ENCODE results near the gene ZNF74.
"Not testable (repeated sequence)": the region's sequence is repeated elsewhere in the genome, so short reads cannot be mapped to it uniquely, and the experiment has no call there.

The ZNF74 gene

GRCh38 chr22:20376983-20377382, 17.0 kb upstream of the ZNF74 start:
- not testable (repeated sequence) for DNase-seq

- no peak for DNase-seq
Measured at GRCh38 chr22:20378110-20378509, 15.8 kb upstream of the ZNF74 start.

GRCh38 chr22:20378684-20379083, 15.3 kb upstream of the ZNF74 start:
- DNase-seq, result not testable (repeated sequence)

- no peak for DNase-seq
Measured at GRCh38 chr22:20380486-20380885, 13.5 kb upstream of the ZNF74 start.

- no peak for DNase-seq
Measured at GRCh38 chr22:20383538-20383937, 10.4 kb upstream of the ZNF74 start.

- DNase-seq, result no peak
Measured at GRCh38 chr22:20384171-20384570, 9.8 kb upstream of the ZNF74 start.

DNA sequence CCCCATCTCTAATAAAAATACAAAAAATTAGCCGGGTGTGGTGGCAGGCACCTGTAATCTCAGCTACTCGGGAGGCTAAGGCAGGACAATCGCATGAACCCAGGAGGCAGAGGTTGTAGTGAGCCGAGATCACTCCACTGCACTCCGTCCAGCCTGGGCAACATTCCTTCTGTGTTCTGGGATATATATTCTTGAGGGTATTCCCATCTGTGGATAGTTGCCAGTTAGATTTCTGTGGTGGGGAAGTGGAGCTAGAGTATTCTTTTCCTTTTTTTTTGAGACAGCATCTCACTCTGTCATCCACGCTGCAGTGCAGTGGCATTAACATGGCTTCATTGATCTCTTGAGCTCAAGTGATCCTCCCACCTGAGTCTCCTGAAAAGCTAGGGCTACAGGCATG, 9.1 kb upstream of the ZNF74 start:
- DNase-seq, result no peak

- DNase-seq, result no peak
Measured at GRCh38 chr22:20386336-20386735, 7.6 kb upstream of the ZNF74 start.

DNA sequence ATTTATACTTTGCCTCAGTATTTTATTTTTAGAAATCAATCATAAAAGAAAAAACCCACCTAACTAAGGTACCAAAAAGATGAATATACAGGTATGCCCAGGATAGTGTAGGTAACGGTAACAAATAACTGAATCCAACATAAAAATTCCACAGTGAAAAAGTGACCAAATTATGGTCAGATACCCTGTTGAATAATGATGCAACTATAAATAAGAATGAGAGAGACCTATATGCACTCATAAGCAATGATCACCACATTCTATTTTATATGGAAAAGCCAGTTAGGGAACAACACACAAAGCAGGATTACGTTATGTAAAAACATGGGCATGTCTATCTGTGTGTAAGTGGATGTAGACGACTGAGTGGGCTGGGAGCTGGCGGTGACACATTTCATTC, 7.0 kb upstream of the ZNF74 start:
- no peak for DNase-seq

DNA sequence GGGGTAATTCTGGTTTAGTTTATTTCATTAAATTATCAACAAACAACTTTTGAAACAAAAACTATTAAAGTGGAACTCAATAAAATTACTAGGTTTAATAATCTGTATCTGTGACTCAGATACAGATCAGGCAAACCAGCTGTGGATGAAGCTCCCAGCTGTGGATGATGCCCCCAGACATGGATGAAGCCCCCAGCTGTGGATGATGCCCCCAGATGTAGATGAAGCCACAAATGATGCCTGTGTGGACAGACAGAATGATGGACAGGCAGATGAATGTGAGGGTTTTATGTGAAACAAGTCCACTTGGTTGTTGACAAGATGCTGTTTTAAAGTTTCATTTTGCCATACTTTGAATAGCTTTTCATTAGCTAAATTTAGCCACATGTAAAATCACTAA, 5.8 kb upstream of the ZNF74 start:
- DNase-seq, result no peak

DNA sequence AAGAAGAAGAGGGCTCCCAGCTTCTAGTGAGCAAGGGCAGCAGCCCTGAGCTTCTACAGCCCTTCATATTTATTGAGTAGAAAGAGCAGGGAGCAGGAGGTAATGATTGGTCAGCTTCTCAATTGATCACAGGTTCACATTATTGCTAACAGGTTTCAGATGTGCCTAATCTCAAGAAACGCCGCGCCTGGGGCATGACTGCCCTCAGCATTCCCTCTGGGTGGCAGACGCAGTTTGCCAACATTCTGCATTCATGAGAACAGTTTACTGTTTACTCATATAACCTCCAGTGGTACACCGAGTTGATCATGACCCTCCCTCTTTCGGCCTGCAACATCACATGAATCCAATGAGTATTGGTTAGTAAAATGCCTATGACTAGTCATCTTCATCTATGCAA, 4.7 kb upstream of the ZNF74 start:
- no peak for DNase-seq

DNA sequence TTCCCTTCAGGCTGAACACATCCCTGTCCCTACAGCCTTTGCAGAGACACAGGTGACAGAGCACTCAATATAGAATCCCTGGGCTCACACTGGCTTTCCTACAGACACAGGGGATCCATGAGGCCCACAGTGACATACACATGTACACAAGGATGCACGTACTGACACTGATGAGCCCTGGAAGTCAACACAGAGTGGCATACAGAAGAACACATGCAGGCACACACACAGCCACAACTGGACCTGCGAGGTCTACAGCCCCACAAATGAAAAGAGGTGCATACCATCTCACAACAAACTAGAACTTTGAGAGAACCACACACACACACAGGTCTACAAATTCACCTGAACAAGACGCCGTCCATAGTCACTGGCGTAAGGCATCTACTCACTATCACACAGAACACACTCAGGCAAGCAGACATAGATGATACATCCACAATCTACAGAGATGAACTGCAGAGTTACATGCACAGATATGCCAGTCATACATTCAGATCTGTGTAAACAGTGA, 3.5 kb upstream of the ZNF74 start:
- no peak for DNase-seq

GRCh38 chr22:20391222-20391621, 2.7 kb upstream of the ZNF74 start:
- no peak for DNase-seq

DNA sequence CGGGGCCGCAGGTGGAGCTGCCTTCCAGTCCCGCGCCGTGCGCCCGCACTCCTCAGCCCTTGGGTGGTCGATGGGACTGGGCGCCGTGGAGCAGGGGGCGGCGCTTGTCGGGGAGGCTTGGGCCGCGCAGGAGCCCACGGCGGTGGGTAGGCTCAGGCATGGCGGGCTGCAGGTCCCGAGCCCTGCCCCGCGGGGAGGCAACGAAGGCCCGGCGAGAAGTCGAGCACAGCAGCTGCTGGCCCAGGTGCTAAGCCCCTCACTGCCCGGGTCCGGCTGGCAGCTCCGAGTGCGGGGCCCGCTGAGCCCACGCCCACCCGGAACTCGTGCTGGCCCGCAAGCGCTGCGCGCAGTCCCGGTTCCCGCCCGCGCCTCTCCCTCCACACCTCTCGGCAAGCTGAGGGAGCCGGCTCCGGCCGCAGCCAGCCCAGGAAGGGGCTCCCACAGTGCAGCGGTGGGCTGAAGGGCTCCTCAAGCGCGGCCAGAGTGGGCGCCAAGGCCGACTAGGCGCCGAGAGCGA, 1.5 kb upstream of the ZNF74 start:
- DNase-seq, result not testable (repeated sequence)

DNA sequence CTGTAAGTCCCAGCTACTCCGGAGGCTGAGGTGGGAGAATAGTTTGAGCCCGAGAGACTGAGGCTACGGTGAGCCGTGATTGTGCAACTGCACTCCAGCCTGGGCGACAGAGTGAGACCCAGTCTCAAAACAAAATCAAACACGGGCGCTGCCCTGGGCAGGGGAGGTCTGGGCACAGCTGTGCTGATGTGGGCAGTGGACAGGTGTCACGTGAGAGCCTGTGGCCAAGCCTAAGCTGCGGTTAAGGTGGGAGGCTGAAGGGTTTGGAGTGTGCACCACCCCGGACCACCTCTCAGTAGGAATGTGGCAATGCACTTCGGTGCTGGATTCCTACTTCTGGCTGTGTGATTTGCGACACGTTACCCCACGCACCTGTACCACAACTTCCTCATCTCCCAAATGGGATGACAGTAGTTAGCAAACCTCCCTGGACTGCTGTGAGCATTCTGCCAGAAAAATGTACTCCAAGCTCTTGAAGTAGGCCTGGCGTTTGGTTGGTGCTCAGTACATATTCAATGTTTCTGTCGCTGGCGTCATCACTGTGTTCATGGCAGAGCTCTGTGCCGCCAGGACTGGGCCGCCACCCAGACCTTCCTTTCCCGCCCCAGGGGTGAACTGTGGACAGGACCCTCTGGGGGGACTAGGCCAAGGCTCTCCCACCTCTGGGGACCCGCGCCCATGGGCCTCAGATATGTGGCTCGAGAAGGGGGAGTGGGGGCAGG, 807 bp upstream of the ZNF74 start:
- DNase-seq, result no peak

- DNase-seq, result no peak
Measured at GRCh38 chr22:20395181-20395906, 1.4 kb downstream of the ZNF74 start.

DNA sequence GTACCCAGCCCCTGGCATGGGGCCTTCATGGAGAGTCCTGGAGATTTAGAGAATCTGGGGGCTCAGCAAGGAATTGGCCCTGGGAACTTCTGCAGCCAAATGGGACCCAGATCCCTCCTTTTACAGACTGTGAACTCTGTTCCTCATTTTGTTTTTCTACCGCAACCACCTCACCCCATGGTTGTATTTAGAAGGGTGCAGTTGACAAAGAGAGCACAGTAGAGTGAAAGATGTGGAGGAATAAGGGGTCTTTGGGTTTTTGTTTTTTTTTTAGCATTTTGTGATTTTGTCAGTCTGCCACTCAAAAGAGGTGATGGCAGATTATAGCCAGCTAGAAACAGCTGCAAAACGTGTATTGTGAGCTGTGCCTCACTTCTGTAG, 1.9 kb downstream of the ZNF74 start:
- no peak for DNase-seq

- DNase-seq, result no peak
Measured at GRCh38 chr22:20396639-20397038, 2.7 kb downstream of the ZNF74 start.

- DNase-seq, result no peak
Measured at GRCh38 chr22:20397498-20397897, 3.5 kb downstream of the ZNF74 start.

- no peak for DNase-seq
Measured at GRCh38 chr22:20398420-20398819, 4.5 kb downstream of the ZNF74 start.

- DNase-seq, result no peak
Measured at GRCh38 chr22:20399866-20400605, 6.1 kb downstream of the ZNF74 start.

DNA sequence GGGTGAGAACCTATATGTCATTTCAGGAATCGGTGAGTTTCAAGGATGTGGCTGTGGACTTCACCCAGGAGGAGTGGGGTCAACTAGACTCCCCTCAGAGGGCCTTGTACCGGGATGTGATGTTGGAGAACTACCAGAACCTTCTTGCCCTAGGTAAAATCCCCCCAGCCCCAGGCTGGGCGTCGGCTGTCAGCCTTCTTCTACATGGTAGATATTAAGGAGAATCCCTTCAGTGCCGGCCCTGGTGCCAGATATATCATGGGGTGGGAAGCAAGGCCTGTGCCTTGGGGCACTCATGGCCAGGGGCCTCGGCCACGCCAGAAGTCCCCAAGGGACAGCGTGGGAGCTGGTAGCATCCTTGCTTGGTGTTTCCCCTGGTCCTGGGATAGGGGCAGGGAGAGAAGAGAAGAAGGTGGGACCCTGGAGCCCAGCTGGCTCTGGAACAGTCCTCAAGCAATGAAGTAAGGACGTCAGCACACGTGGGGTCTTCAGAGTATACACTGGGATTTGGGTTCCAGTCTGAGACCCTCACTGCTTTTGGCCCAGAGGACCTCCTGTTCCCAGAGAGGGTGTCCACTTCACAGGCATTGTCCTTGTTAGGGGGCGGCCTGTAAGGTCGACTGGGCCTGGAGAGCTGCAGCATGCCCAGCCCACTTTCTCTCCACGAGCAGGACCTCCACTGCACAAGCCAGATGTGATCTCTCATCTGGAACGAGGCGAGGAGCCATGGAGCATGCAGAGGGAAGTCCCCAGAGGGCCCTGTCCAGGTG, 6.8 kb downstream of the ZNF74 start:
- no peak for DNase-seq
